ENCODE measurements around the gene COG5. TPM values are rescaled to one million over a fixed set of nuclear protein-coding genes. Genes with fewer than 3 reads are reported as not detected.

Gene COG5
- total and polyA plus RNA-seq, 9 of the 15 experiments (the other 6 are each of a cell fraction or from before 2014, with no cell fraction given) = 15.3 to 75.1 (median 56.4) TPM

DNA sequence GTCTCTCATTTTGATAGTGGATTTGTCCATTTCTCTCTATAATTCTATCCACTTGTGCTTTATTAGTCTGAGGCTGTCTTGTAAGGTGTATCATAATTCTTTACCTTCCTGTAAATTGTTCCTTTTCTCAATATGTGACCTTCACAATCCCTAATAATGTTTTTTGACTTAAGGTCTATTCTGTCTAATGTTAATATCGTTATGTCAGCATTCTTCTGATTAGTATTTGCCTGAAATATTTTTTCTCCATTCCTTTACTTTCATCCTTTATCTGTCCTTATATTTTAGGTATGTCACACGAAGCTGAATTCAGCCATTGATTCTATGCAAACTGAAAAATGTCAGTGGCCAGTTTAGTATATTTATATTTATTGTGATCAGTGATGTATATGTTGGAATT is 295.1 kb downstream of the COG5 start (continued):
- no peak for TF ChIP-seq NFE2L1 (tag; IDR thresholded peaks at IDR 0.05; ENCODE audit: borderline replicate concordance, low read depth)
- TF ChIP-seq, protein P1, sequence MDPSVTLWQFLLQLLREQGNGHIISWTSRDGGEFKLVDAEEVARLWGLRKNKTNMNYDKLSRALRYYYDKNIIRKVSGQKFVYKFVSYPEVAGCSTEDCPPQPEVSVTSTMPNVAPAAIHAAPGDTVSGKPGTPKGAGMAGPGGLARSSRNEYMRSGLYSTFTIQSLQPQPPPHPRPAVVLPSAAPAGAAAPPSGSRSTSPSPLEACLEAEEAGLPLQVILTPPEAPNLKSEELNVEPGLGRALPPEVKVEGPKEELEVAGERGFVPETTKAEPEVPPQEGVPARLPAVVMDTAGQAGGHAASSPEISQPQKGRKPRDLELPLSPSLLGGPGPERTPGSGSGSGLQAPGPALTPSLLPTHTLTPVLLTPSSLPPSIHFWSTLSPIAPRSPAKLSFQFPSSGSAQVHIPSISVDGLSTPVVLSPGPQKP (CRISPR knock-in tag; IDR thresholded peaks at IDR 0.05) = no peak
- TF ChIP-seq CBX8 (IDR thresholded peaks at IDR 0.05; ENCODE audit: borderline replicate concordance, extremely low read depth, low read depth, low read length, poor library complexity, severe bottlenecking) = no peak
- TF ChIP-seq, protein P2, sequence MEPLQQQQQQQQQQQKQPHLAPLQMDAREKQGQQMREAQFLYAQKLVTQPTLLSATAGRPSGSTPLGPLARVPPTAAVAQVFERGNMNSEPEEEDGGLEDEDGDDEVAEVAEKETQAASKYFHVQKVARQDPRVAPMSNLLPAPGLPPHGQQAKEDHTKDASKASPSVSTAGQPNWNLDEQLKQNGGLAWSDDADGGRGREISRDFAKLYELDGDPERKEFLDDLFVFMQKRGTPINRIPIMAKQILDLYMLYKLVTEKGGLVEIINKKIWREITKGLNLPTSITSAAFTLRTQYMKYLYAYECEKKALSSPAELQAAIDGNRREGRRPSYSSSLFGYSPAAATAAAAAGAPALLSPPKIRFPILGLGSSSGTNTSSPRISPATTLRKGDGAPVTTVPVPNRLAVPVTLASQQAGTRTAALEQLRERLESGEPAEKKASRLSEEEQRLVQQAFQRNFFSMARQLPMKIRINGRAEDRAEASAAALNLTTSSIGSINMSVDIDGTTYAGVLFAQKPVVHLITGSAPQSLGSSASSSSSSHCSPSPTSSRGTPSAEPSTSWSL (CRISPR knock-in tag; IDR thresholded peaks at IDR 0.05; ENCODE audit: borderline replicate concordance) = no peak
- peak; percentile 89 for TF ChIP-seq C11orf30 (IDR thresholded peaks at IDR 0.05; ENCODE audit: low read depth)
- no peak for TF ChIP-seq ZNF561 (CRISPR knock-in tag; conservative IDR thresholded peaks at IDR 0.05)
- TF ChIP-seq SRSF9 (IDR thresholded peaks at IDR 0.05; ENCODE audit: borderline replicate concordance, low read depth, low read length) = no peak
- TF ChIP-seq STAG1 (CRISPR knock-in tag; IDR thresholded peaks at IDR 0.05; ENCODE audit: borderline replicate concordance) = no peak
- TF ChIP-seq ZBTB7A (IDR thresholded peaks at IDR 0.05; ENCODE audit: borderline replicate concordance, control insufficient read depth, low read depth, low read length) = no peak
- no peak for TF ChIP-seq SIN3A (IDR thresholded peaks at IDR 0.05; ENCODE audit: borderline replicate concordance in 2 of 2, control insufficient read depth in 1 of 2, low read depth in 2 of 2, low read length in 2 of 2)
- TF ChIP-seq NR2F6 (CRISPR knock-in tag; IDR thresholded peaks at IDR 0.05) = no peak
- peak; percentile 82 for TF ChIP-seq MAFF (IDR thresholded peaks at IDR 0.05; ENCODE audit: low read length)
- TF ChIP-seq, protein P3, sequence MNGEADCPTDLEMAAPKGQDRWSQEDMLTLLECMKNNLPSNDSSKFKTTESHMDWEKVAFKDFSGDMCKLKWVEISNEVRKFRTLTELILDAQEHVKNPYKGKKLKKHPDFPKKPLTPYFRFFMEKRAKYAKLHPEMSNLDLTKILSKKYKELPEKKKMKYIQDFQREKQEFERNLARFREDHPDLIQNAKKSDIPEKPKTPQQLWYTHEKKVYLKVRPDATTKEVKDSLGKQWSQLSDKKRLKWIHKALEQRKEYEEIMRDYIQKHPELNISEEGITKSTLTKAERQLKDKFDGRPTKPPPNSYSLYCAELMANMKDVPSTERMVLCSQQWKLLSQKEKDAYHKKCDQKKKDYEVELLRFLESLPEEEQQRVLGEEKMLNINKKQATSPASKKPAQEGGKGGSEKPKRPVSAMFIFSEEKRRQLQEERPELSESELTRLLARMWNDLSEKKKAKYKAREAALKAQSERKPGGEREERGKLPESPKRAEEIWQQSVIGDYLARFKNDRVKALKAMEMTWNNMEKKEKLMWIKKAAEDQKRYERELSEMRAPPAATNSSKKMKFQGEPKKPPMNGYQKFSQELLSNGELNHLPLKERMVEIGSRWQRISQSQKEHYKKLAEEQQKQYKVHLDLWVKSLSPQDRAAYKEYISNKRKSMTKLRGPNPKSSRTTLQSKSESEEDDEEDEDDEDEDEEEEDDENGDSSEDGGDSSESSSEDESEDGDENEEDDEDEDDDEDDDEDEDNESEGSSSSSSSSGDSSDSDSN (IDR thresholded peaks at IDR 0.05; ENCODE audit: borderline replicate concordance in 1 of 2, low read depth in 2 of 2, low read length in 2 of 2) = no peak
